SHP77 (cell line): ENCODE data around the gene AQP7.
"Not testable (repeated sequence)": the region's sequence is repeated elsewhere in the genome, so short reads cannot be mapped to it uniquely, and the experiment has no call there.

Experiments
- DNase-seq, 2 experiments: peaks; one replicate each; lab custom pipeline; 2025; lab: John Stamatoyannopoulos, UW

The AQP7 gene

DNA sequence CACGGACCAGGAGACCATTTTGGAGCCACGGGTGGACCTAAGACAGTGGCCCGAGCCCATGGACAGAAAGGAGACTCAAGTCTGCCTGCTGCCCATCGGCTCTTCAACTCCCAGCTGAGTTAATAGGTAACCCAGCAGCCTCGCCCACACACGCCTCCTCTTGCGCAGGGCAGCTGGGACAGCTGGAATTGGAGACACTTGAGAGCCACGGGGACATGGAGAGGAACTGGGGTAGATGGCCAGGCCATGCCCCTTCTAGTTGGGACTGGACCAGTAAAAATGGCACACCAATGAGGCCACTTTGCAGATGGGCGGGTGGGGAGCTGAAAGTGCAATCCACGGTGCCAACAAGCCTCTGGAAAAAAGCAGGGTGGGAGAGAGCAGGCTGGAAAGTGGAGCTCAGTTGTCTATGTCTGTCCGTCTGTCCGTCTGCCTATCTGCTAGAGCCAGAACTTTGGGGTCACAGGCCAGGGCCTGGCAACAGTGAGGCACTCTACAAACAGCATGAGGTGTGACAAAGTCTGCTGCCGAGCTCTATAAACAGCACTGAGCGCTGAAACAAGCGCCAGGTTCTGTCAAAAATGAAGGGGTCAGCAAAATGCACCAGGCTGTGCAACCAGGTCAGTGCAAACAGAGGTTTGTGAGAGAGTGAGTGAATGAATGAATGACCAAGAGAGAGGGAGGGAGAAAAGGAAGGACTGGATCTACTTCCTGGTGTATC lies 7.0 kb downstream of the AQP7 start:
- DNase-seq = not testable (repeated sequence)

DNA sequence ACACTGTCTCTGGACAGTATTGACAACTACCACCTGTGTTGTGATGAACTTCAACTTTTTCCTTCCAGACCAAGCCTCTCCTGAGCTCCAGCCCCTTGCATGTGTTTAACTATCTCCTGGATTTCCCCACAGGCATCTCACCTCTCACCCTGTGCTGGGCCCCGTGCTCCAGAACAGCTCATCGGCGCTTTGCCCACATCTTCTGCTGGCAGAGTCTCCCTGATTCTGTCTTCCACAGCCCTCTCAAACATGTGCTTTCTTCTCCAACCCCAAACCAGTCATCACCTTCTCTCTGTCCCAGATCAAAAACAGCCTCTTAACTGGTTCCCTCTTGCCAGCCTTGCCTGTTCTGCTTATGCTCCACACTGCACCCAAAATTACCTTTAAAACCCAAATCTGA lies 8.4 kb downstream of the AQP7 start:
- DNase-seq = not testable (repeated sequence)

DNA sequence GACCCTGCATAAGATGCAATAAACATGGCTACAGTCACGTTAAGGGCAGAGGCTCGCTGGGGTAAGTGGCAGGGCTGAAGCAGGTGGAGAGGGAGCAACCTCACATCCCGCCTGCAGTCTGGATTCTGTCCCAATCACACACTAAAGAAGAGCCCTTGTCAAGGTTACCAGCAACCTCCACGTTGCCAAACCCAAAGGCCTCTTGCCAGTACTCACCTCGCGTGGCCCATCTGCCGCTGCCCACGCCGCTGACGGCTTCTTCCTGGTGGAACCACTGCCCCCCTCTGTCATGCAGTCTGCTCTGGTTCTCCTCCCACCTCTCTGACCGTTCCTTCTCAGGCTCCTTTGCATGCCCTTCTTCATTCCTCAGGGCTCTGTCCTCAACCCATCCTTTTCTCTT lies 8.8 kb downstream of the AQP7 start:
- DNase-seq = no peak

DNA sequence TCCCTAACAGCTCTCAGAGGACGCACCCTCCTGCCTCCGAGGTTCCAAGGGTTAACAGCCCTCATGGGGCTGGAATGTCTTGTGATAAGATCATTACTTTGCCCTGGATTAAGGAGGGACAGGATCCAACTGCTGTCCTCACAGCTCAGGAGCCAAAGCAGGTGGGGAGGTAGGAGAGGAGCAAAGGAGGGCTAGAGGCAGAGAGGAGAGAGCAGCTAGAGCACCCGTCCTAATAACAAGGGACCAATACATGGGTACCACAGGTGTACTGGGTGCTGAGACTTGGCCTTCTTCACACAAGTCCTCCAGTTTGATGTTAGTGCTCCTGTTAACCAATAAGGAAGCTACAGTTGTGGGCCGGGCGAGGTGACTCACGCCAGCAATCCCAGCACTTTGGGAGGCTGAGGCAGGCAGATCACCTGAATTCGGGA lies 9.8 kb downstream of the AQP7 start:
- DNase-seq = not testable (repeated sequence)

DNA sequence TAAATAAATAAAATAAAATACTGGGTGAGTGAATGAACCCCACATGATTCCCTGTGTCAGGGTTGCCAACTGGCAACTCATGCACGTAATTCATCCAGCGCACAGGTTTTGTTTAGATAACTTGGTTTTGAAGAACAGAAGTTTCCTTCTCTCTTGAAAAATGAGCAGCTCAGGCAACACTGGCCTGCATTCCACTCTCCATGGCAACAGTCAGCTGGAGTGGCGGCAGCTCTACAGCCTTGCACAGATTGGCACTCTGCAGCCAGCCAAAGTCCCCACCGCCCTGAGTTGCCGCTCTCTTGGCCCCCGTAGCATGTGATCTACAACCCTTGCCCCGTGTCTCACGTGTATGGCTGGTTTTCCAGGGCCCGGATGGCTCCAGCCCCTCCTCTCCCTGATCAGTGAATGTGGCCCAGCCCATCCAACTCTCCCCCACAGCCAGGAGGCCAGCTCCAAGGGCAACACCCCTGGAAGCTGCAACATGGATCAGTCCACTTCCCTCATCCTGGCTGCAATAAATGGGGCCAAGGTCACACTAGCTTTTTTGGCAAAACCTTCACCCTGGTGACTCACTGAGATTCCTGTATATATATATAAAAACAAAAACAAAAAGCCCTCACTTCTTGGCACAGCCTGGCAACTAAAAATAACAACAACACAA lies 11.1 kb downstream of the AQP7 start:
- DNase-seq = peak in 1 of 2 experiments; percentile 30

DNA sequence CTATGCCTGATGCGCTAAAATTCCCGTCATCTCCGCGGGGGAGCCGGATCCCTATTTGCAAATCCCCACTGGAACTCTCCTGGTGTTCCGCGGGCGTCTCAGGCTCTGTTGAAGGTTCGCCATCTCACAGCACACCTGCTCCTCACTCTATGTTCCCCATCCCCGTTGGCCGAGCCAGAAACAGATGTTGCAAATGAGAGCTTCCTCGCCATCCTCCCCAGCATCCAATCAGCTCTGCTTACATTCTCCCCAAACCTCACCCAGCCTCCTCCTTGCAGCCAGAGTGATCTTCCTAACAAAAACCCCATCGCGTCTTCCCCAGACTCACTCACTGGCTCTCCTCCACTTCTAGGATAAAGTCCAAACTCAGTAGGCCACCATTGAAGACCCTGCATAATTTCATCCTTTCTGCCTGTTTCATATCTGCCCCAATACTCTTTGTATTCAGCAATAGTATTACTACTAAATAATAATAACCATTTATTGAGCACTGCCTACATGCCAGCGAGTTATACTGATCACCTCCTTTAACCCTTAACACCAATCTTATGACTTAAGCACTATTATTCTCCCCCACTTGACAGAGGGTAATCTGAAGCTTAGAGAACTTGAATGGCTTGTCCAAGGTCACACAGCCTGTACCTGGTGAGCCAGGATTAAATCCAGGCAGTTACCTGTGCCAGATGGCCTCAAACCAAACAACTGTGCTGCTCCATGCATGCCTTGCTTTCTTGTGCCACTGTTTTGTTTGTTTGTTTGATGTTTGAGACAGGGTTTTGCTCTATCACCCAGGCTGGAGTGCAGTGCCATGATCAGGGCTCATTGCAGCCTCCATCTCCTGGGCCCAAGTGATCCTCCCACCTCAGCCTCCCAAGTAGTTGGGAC lies 14.0 kb downstream of the AQP7 start:
- DNase-seq = no peak

GRCh38 chr9:33386998-33387397 lies 15.4 kb downstream of the AQP7 start:
- DNase-seq = not testable (repeated sequence)

GRCh38 chr9:33386641-33386996 lies 15.7 kb downstream of the AQP7 start:
- DNase-seq = not testable (repeated sequence)

GRCh38 chr9:33385979-33386640 lies 16.3 kb downstream of the AQP7 start:
- DNase-seq = not testable (repeated sequence)

DNA sequence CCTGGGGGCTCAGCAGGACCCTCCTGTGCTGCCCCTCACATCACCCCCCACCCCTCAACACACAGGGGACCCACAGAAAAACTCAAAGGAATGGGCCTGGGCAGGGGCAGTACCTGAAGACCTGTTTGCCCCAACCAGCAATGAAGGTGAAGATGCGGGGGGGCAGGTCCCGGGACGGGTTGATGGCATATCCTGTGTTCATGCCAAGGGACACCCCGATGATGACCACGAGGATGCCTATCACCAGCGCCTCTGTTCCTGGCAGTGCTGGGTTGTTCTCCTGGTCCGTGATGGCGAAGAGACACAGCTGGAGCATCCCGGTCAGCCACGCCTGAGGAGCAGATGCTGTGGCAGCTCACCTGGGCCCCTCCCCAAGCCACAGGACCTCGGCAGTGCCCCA lies 16.8 kb downstream of the AQP7 start:
- DNase-seq = not testable (repeated sequence)

DNA sequence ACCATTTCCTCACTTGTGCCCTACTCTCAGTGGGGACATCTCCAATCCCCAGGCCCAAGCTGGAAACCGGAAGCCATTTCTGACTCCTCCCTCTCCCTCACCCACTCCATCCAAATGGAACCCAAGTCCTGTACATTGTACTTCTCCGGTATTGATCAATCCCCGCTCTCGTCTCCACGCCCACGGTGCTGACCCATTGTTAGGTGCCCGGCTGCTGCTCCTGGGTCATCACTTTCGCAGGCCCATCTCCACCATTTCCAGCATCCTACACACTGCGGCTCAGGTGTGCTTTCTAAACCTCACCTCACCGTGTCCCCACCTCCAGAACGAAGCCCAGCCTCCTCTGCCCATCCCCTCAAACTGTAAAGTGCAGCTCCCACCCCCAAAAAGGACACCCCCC lies 19.0 kb downstream of the AQP7 start:
- not testable (repeated sequence) for DNase-seq

DNA sequence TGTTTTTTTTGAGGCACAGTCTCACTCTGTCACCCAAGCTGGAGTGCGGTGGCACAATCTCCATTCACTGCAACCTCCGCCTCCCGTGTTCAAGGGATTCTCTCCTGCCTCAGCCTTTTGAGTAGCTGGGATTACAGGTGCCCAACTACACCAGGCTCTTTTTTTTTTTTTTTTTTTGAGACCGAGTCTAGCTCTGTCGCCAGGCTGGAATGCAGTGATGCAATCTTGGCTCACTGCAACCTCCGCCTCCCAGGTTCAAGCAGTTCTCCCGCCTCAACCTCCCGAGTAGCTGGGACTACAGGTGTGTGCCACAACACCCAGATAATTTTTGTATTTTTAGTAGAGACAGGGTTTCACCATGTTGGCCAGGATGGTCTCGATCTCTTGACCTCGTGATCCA lies 20.0 kb downstream of the AQP7 start:
- not testable (repeated sequence) for DNase-seq

DNA sequence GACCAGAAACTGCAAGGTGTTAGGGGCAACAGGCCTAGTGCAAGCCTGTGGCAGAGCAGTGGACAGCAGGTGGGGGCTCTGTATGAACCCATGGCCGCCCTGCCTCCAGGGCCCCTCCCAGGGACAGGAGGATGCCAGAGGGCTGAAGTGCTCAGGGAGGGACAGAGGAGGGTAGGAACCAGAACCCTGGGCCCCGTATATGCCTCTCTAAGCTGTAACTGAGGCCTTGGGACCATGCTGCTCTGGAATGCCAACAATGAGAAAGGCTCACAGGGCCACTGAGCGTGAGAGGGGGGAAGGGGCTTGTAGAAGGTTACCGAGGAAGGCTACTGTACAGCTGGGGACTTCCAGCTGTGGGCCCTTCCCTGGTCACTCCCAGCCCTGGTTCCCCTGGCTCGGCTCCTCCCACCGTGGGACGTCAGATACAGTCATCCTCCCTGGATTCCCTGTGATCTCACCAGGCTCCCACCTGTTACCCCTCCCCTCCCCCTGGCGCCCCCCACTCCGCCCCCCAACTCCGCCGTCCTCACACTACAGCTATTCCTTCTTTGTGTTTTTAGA lies 21.1 kb downstream of the AQP7 start:
- no peak for DNase-seq

DNA sequence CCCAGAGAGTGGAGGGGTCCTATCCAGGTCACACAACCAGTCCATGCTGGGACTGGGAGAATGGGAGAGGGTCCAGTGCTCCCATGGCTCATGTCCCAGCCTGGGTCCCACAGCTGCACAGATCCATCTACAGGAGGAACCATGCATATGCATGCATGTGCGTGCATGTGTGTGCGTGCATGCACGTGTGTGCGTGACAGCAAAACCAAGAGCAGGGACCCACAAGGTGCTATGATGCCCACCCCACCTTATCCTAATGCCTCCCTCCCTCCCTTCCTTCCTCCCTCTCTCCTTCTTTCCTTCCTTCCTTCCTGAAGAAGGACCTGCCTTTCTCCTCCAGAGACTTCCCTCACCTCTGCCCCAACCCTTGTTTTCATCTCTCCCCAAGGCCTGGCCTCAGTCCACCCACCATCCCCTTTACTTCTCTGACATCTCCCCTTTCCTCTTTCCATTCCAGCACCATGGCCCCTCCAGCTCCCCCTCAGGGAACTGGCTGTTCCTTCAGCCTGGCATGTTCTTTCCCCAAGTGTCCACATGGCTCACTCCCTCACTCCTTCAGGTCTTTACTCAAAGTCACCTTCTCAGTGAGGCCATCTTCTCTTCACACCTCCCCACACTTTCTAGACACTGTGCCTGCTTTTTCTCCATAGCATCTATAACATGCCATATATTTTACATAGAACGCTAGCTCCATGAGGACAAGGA lies 21.8 kb downstream of the AQP7 start:
- DNase-seq = no peak

DNA sequence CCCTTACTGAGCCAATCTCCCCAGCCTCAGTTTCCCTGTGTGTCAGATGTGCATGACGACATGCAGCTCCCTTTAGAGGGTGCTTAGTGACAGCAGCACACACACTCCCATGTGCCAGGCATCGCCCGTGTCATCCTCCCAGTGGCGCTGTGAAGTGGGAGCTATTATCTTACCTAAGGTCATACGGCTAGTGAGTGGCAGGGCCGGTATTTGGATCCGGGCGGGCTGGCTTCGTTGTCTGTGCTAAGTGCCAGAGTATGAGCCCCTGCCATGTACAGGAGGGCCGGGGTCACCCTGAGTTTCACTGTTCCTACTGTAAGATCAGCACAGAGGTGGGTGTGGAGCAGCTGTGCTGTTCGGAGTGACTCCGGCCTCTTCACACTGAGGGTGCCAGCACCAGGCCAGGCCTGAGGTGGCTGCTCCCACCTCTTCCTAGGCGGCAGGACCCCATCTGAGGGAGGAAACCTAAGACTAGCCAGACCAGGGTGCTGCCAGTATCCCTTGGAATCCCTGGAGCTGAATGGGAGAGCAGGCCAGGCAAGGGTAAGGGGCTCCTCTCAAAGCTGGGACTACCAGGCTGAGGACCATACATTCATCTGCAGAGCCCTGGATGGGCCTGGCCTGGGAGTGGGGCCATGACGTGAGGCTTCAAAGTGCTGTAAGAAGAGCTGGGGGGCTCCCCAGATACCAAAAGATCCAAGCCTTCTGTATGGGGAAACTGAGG lies 22.5 kb downstream of the AQP7 start:
- DNase-seq = no peak

GRCh38 chr9:33378121-33378795 lies 24.1 kb downstream of the AQP7 start:
- no peak for DNase-seq

- DNase-seq = peak in 1 of 2 experiments; percentile 8
Observed at GRCh38 chr9:33377089-33377715, 25.2 kb downstream of the AQP7 start.

GRCh38 chr9:33375841-33376321 lies 26.5 kb downstream of the AQP7 start:
- no peak for DNase-seq

- DNase-seq = peak in 1 of 2 experiments; percentile 40
Observed at GRCh38 chr9:33375238-33375840, 27.0 kb downstream of the AQP7 start.
